ENCODE measurements around the gene ABCC11. TPM values are rescaled to one million over a fixed set of nuclear protein-coding genes. Genes with fewer than 3 reads are reported as not detected.

ABCC11 gene
- total and polyA plus RNA-seq, 2 of the 13 experiments (the other 11 are each of a cell fraction or from before 2014, with no cell fraction given) = 1.0 to 1.4 TPM

- peak; percentile 87 for TF ChIP-seq ZFP91 (CRISPR knock-in tag; IDR thresholded peaks at IDR 0.05; ENCODE audit: borderline replicate concordance)
- no peak; the same call in 1 of the 2 replicates for TF ChIP-seq TBX2 (CRISPR knock-in tag; IDR thresholded peaks at IDR 0.05; ENCODE audit: borderline replicate concordance)
- no peak for TF ChIP-seq ZNF234 (CRISPR knock-in tag; conservative IDR thresholded peaks at IDR 0.05)
- TF ChIP-seq CREB1 (IDR thresholded peaks at IDR 0.05) = no peak
- TF ChIP-seq CREB1 (CRISPR knock-in tag; IDR thresholded peaks at IDR 0.05) = no peak
- TF ChIP-seq CAMTA2 (CRISPR knock-in tag; IDR thresholded peaks at IDR 0.05; ENCODE audit: borderline replicate concordance) = no peak
- TF ChIP-seq PHF8 (CRISPR knock-in tag; IDR thresholded peaks at IDR 0.05) = no peak
- TF ChIP-seq ARNT2 (CRISPR knock-in tag; IDR thresholded peaks at IDR 0.05; ENCODE audit: low read depth) = peak; percentile 44; the same call in 1 of the 2 replicates
- peak; percentile 64; the same call in 1 of the 2 replicates for TF ChIP-seq ZNF816 (CRISPR knock-in tag; IDR thresholded peaks at IDR 0.05; ENCODE audit: borderline replicate concordance)
- TF ChIP-seq TAF15 (IDR thresholded peaks at IDR 0.05; ENCODE audit: low read depth, low read length, poor library complexity, severe bottlenecking) = no peak
- no peak for TF ChIP-seq E2F1 (CRISPR knock-in tag; IDR thresholded peaks at IDR 0.05)
- no peak for TF ChIP-seq ZNF883 (CRISPR knock-in tag; IDR thresholded peaks at IDR 0.05; ENCODE audit: not compliant biosample characterization)
- TF ChIP-seq TFAP4 (IDR thresholded peaks at IDR 0.05; ENCODE audit: borderline replicate concordance, low read depth) = 0 out of 2 replicates have a peak, but pooled peaks have one; percentile 9
- TF ChIP-seq EZH2 (conservative IDR thresholded peaks at IDR 0.05; ENCODE audit: low read depth, low read length) = no peak
- peak; percentile 93 for TF ChIP-seq ADNP (CRISPR knock-in tag; IDR thresholded peaks at IDR 0.05)
- peak; percentile 41 for TF ChIP-seq KMT2B (CRISPR knock-in tag; IDR thresholded peaks at IDR 0.05)
- TF ChIP-seq PTBP1 (IDR thresholded peaks at IDR 0.05; ENCODE audit: low read depth, low read length, poor library complexity, severe bottlenecking) = no peak
- TF ChIP-seq PRDM15 (CRISPR knock-in tag; IDR thresholded peaks at IDR 0.05) = no peak
- no peak for TF ChIP-seq STAT5B (CRISPR knock-in tag; IDR thresholded peaks at IDR 0.05)
- TF ChIP-seq IRF1 (CRISPR knock-in tag; IDR thresholded peaks at IDR 0.05; ENCODE audit: low read depth) = no peak
- no peak for TF ChIP-seq PCBP1 (IDR thresholded peaks at IDR 0.05; ENCODE audit: borderline replicate concordance, low read depth, low read length)
Measured at GRCh38 chr16:48164907-48165715, 82.2 kb downstream of the ABCC11 start (continued).

Data from HepG2 (cell line).